Esophagus squamous epithelium (tissue), 5 donors: ENCODE measurements around the gene TOB1. TPM values are rescaled to one million over a fixed set of nuclear protein-coding genes. Genes with fewer than 3 reads are reported as not detected.
A peak's percentile ranks its signal among the peaks of the same experiment; 100 is the strongest.

ENCODE experiments used
- DNase-seq: peaks from one replicate; lab custom pipeline; 2025; lab: John Stamatoyannopoulos, UW
- H3K27ac ChIP-seq, 4 donors: fragments of 200-600 bp; sonication (generic); one replicate each; pipeline ENCODE4 v1.5.1; 2016 to 2019; ENCODE audit warnings: mild to moderate bottlenecking in 1 of 4
- H3K27me3 ChIP-seq, 4 donors: fragments of 200-600 bp; sonication (generic); 1 replicate in 3 of 4; 2 replicates in 1 of 4; pipeline versions ENCODE4 v1.5.1 to v1.6.0; 2017 to 2021; ENCODE audit warnings: antibody characterized with exemption in 1 of 4
- H3K36me3 ChIP-seq, 3 donors: fragments of 200-600 bp; sonication (generic); one replicate each; pipeline ENCODE4 v1.5.1; 2016 to 2019
- H3K4me1 ChIP-seq, 3 donors: fragments of 200-600 bp; sonication (generic); one replicate each; pipeline ENCODE4 v1.5.1; 2017 to 2019
- H3K4me3 ChIP-seq, 4 donors: fragments of 200-600 bp; sonication (generic); 1 replicate in 3 of 4; 2 replicates in 1 of 4; pipeline ENCODE4 v1.5.1; 2016 to 2019; ENCODE audit warnings: mild to moderate bottlenecking in 2 of 4, moderate library complexity in 1 of 4
- H3K9me3 ChIP-seq, 3 donors: fragments of 200-600 bp; sonication (generic); one replicate each; pipeline ENCODE4 v1.5.1; 2016 to 2019
- POLR2A ChIP-seq, 4 donors: fragments of 450-650 bp; IDR thresholded peaks; one replicate each; pipeline ENCODE4 v1.6.1; 2017; ENCODE audit warnings: antibody characterized with exemption in 4 of 4, mild to moderate bottlenecking in 4 of 4, moderate library complexity in 3 of 4
- WGBS, 2 donors: methylation state at CpG; one replicate each; pipeline ENCODE4 v1.1.5; 2018; 5-methylcytosine and 5-hydroxymethylcytosine counted together
- intact Hi-C: fragments of 100-400 bp; cut with DNase I; formaldehyde crosslinking; loops from one replicate; pipeline ENCODE4 v1.15.0; 2022
- total RNA-seq, 4 donors: library from RNA; depleted of rRNA; stranded (reverse); fragments of >200 nt; gene quantifications; one replicate each; pipeline ENCODE4 v1.1.0, GENCODE V29; 2016
- TF ChIP-seq, protein P1 (sequence below), 6 experiments: fragments of 450-650 bp in 4 of 6; fragments of 200-600 bp in 2 of 6; sonication (generic) in 2 of 6; IDR thresholded peaks; one replicate each; pipeline ENCODE4 v1.5.1; 2016 to 2019; ENCODE audit warnings: antibody characterized with exemption in 6 of 6, mild to moderate bottlenecking in 4 of 6, moderate library complexity in 4 of 6
- donor health status: DM: yes; HTN: yes; CAD: no.

Gene TOB1
- total RNA-seq, 4 donors from 2014 or later = 21.5 to 35.9 (median 31.1) TPM

DNA sequence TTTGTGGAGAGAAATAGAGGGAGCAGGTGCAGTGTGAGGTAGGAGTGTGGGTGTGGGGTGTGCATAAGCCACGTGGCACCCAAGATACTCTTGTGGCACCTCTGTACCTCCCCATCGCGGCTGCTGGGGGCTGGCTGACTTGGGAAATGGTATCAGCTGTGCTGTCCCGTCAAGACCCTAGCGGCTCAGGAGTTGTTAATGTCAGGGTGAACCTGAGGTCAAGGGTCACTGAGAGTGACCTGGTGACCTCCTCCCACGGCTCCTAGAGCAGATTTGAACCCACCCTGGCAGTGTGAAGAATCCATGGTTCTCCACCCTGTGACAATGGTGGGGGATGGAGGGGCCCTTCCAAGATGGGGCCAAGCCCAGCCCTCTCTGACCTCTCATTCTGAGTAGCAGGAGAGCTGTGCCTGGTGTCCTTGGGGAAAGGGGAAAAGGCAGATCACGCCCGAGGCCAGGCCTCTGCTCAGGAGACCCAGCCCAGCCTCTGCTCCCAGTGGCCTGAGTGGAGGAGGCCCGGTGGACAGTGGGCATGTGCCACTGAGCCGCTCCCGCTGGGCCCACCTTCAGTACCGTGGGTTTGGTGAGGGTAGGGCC, 33.8 kb downstream of the TOB1 start:
- no peak overlapping the region for H3K4me3 ChIP-seq
- H3K9me3 ChIP-seq = no peaks in the 10 kb centered on the region
- WGBS, 2 donors = 60 to 75% methylated on average over 1 to 3 of the region's 12 CpGs
- peaks cover 0 to 35% (median 0%) of the 10 kb centered on the region in 3 donors for H3K4me1 ChIP-seq
- TF ChIP-seq POLR2A (IDR thresholded peaks at IDR 0.05) = no peak
- TF ChIP-seq, protein P1, sequence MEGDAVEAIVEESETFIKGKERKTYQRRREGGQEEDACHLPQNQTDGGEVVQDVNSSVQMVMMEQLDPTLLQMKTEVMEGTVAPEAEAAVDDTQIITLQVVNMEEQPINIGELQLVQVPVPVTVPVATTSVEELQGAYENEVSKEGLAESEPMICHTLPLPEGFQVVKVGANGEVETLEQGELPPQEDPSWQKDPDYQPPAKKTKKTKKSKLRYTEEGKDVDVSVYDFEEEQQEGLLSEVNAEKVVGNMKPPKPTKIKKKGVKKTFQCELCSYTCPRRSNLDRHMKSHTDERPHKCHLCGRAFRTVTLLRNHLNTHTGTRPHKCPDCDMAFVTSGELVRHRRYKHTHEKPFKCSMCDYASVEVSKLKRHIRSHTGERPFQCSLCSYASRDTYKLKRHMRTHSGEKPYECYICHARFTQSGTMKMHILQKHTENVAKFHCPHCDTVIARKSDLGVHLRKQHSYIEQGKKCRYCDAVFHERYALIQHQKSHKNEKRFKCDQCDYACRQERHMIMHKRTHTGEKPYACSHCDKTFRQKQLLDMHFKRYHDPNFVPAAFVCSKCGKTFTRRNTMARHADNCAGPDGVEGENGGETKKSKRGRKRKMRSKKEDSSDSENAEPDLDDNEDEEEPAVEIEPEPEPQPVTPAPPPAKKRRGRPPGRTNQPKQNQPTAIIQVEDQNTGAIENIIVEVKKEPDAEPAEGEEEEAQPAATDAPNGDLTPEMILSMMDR (IDR thresholded peaks at IDR 0.05) = no peak
- H3K27me3 ChIP-seq = peaks cover 0 to 24% (median 0%) of the 10 kb centered on the region in 4 donors
- H3K36me3 ChIP-seq = no peaks in the 10 kb centered on the region
- intact Hi-C loops = no loop called here
- H3K27ac ChIP-seq = no peak overlapping the region
- no peak for DNase-seq

DNA sequence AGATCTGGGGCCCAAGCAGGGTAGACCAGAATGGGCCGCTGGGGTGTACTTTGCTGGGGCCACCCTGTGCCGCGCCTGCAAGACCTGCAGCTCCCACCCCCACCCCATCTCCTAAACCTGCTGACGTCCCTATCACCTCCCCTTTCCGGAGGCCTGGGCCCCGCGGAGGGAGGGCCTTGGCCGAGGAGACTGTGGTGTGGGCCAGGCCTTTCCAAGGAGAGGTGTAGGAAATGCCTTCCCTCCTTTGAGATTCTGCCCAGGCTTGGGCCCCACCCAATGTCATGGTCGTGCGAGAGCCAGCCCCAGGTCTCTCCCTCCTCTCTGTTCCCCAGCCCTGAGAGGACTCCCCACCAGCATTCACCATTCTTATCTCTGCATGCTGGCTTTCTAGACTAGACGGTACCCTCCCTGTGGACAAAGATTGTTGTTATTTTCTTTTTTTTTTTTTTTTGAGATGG, 34.7 kb downstream of the TOB1 start:
- intact Hi-C loops = no loop called here
- Histone ChIP-seq H3K4me3 (no peak overlapping the region), H3K4me1 (peaks cover 0 to 35% (median 0%) of the 10 kb centered on the region in 3 donors), H3K36me3 (no peaks in the 10 kb centered on the region), H3K27ac (peak overlapping the region in 2 of 4 donors; percentile 10 to 34), H3K9me3 (no peaks in the 10 kb centered on the region), H3K27me3 (peaks cover 0 to 24% (median 0%) of the 10 kb centered on the region in 4 donors)
- DNase-seq = no peak
- 22 to 33% methylated on average over 3 to 10 of the region's 11 CpGs for WGBS, 2 donors
- TF ChIP-seq POLR2A (IDR thresholded peaks at IDR 0.05) = no peak
- TF ChIP-seq, protein P1 (IDR thresholded peaks at IDR 0.05) = no peak

DNA sequence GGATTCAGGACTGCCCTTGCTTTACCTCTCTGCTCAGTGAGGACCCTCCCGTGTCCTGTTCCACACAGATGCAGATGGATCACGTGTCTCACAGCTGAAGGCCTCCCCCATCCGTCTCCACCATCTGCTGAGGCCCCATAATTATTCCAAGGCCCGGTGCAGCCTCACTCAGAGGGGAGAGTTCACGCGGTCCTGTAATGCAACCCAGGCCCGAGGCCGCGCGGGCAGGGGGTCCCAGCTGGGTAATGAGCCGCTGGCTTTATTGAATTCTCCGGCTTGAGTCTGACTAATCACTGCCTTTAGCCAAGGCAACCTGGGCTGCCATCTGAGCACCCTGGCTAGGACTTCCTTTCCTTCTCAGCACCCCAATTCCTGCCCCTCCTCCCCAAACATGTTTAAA, 35.2 kb downstream of the TOB1 start:
- Histone ChIP-seq H3K4me1 (peaks cover 0 to 35% (median 0%) of the 10 kb centered on the region in 3 donors), H3K4me3 (no peak overlapping the region), H3K27me3 (peaks cover 0 to 22% (median 0%) of the 10 kb centered on the region in 4 donors), H3K9me3 (no peaks in the 10 kb centered on the region), H3K36me3 (no peaks in the 10 kb centered on the region), H3K27ac (peak overlapping the region in 2 of 4 donors; percentile 10 to 34)
- intact Hi-C loops = no loop called here
- 36 to 100% methylated on average over 3 of the region's 12 CpGs for WGBS, 2 donors
- TF ChIP-seq, protein P1 (IDR thresholded peaks at IDR 0.05) = no peak
- no peak for TF ChIP-seq POLR2A (IDR thresholded peaks at IDR 0.05)
- DNase-seq = no peak

DNA sequence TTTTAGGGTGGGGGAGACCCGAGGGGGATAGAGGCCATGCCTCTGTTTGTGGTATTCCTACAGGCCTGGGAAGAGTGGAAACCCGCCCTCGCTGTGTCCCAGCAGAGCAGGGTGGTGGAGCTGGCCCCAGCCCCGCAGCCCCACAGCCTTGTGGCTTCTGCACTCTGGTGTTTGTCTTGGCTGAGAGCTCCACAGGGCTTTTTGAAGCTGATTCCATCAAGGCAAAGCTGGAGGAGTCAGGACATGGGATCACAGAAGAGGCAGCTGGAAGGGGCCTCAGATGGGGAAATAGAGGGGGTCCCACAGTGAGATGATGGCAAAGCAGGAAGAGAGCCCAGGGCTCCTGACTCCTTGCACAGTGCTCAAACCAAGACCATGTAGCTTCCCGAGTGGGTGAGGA, 35.8 kb downstream of the TOB1 start:
- no peak for DNase-seq
- H3K4me3 ChIP-seq = no peak overlapping the region
- no peaks in the 10 kb centered on the region for H3K9me3 ChIP-seq
- intact Hi-C loops = no loop called here
- H3K4me1 ChIP-seq = peaks cover 0 to 30% (median 0%) of the 10 kb centered on the region in 3 donors
- TF ChIP-seq POLR2A (IDR thresholded peaks at IDR 0.05) = no peak
- TF ChIP-seq, protein P1 (IDR thresholded peaks at IDR 0.05) = no peak
- 46 to 67% methylated on average over 2 of the region's 5 CpGs for WGBS, 2 donors
- H3K36me3 ChIP-seq = no peaks in the 10 kb centered on the region
- H3K27me3 ChIP-seq = peaks cover 0 to 15% (median 0%) of the 10 kb centered on the region in 4 donors
- H3K27ac ChIP-seq = no peak overlapping the region

DNA sequence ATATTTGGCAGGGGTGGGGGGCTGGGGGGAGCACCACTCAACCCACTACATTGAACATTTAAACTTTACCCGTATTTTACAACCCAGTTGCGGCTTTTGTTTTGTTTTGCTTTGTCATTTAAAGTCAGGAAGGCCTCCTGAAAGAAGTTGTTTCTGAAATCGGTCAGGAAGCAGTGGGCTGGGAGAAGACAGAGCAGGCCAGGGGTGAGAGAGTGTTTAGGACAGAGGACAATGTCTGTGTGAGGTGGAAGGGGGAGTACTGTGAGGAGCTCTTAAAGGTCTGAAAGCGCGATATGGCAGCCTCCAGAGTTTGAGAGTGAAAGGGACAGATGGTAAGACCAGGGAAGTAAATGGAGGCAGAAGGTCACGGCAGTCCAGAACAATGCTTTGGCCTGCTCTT, 36.8 kb downstream of the TOB1 start:
- intact Hi-C loops = no loop called here
- TF ChIP-seq POLR2A (IDR thresholded peaks at IDR 0.05) = no peak
- TF ChIP-seq, protein P1 (IDR thresholded peaks at IDR 0.05) = no peak
- H3K27me3 ChIP-seq = peaks cover 0 to 5% (median 0%) of the 10 kb centered on the region in 4 donors
- no peak overlapping the region for H3K27ac ChIP-seq
- 65 to 74% methylated on average over 6 of the region's 6 CpGs for whole genome bisulfite sequencing, 2 donors
- DNase-seq = no peak
- no peaks in the 10 kb centered on the region for H3K36me3 ChIP-seq
- no peaks in the 10 kb centered on the region for H3K9me3 ChIP-seq
- H3K4me1 ChIP-seq = peaks cover 0 to 20% (median 0%) of the 10 kb centered on the region in 3 donors
- H3K4me3 ChIP-seq = no peak overlapping the region
